Kidney (tissue), 14 donors: ENCODE results near the gene TNFRSF1B. TPM values are rescaled to one million over a fixed set of nuclear protein-coding genes. Genes with fewer than 3 reads are reported as not detected.

ENCODE experiments used
- DNase-seq, 5 donors: peaks; one replicate each; pipeline ENCODE4 v3.0.0-alpha.2; 2013 to 2020
- FAIRE-seq: peaks from 2 replicates; lab custom pipeline; 2012; peaks lifted over from hg19 to GRCh38; lab: Jason Lieb, UNC
- H3K27ac ChIP-seq, 2 donors: one replicate each; pipeline ENCODE4 v1.7.0; 2013; ENCODE audit warnings: low read depth in 2 of 2, low read length in 2 of 2, inconsistent platforms in 1 of 2
- H3K27me3 ChIP-seq: one replicate; pipeline ENCODE4 v1.7.1; 2013; ENCODE audit warnings: low read length, inconsistent platforms; ENCODE audit not compliant: control insufficient read depth, insufficient read depth
- H3K36me3 ChIP-seq, 3 donors: one replicate each; pipeline versions ENCODE4 v1.7.0 to v1.7.1; 2013; ENCODE audit warnings: low read length in 3 of 3, control low read depth in 1 of 3, inconsistent platforms in 1 of 3; ENCODE audit not compliant: insufficient read depth in 3 of 3, control insufficient read depth in 2 of 3
- H3K4me1 ChIP-seq, 3 donors: one replicate each; pipeline versions ENCODE4 v1.7.0 to v1.7.1; 2013; ENCODE audit warnings: low read length in 3 of 3, inconsistent platforms in 1 of 3, low read depth in 1 of 3; ENCODE audit not compliant: control insufficient read depth in 2 of 3, insufficient read depth in 2 of 3
- H3K4me3 ChIP-seq, 3 donors: one replicate each; pipeline versions ENCODE4 v1.7.0 to v1.8.1; 2013; ENCODE audit warnings: low read length in 3 of 3, control low read depth in 1 of 3, inconsistent platforms in 1 of 3
- H3K9ac ChIP-seq, 3 donors: one replicate each; pipeline versions ENCODE4 v1.7.0 to v1.7.1; 2013; ENCODE audit warnings: low read length in 3 of 3, control low read depth in 1 of 3, inconsistent platforms in 1 of 3
- H3K9me3 ChIP-seq, 3 donors: one replicate each; pipeline versions ENCODE4 v1.7.0 to v1.7.1; 2013; ENCODE audit warnings: low read length in 3 of 3, control low read depth in 1 of 3, inconsistent platforms in 1 of 3; ENCODE audit not compliant: control insufficient read depth in 2 of 3, insufficient read depth in 1 of 3
- intact Hi-C: fragments of 100-400 bp; cut with DNase I; formaldehyde crosslinking; loops from one replicate; pipeline ENCODE4 v1.11.1; 2022
- polyA plus RNA-seq: library from polyadenylated mRNA; stranded (reverse); fragments of 350-450 nt; fragmentation: Illumina TruSeq; extraction: RNeasy Lipid Tissue Mini Kit (QIAGEN cat#74804); gene quantifications from one replicate; pipeline ENCODE4 v1.2.3, GENCODE V29; 2014; ENCODE audit warnings: low read depth, low replicate concordance; ENCODE audit not compliant: insufficient read depth
- total RNA-seq: library from RNA; stranded (reverse); fragmentation: NEBNext Ultra II Directional; extraction: Animal tissue kit (Norgen Biotek cat#: 25700); gene quantifications from one replicate; pipeline ENCODE4 v1.2.1, GENCODE V29; 2021
- TF ChIP-seq, protein P1 (sequence below): IDR thresholded peaks from 3 replicates; pipeline ENCODE4 v1.5.1; 2012; ENCODE audit warnings: mild to moderate bottlenecking, moderate library complexity, borderline replicate concordance; ENCODE audit not compliant: insufficient read depth; ENCODE audit errors: extremely low read depth
- donor health status: control.
- donor health status: control.
- donor health status: control.
- donor health status: control.
- donor health status: control.
- donor health status: DM: yes; HTN: yes; CAD: no.
- donor health status: Normal renal cell carcinoma (clear cell type).

The TNFRSF1B gene
- total and polyA plus RNA-seq, 2 donors from 2014 or later: 7.7 to 47.1 TPM

DNA sequence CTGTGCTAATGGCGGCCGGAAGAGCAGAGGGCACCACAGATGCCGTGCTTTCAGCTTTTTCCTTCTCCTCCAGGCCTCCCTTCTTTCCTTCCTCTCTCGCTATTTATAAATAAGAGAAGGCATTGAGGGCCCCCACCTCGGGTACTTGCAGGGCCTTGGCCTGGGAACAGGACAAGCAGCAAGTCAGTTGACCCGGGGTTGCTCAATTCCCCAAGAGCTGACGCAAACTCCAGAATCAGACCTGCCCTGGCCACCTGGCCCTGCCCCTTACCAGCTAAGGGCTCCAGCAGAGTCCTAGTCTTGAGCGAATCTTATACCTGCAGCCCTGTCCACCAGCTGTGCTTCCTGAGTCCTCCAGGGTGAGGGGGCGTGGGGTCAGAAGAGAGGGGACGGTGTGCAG lies 13.5 kb downstream of the TNFRSF1B start:
- no peaks in the 10 kb centered on the region for H3K27me3 ChIP-seq
- DNase-seq (no peak), FAIRE-seq (no peak)
- H3K27ac ChIP-seq: peak overlapping the region in 1 of 2 donors; percentile 53
- intact Hi-C loops: no loop called here
- no peak overlapping the region for H3K4me3 ChIP-seq
- peaks cover 0 to 31% (median 0%) of the 10 kb centered on the region in 3 donors for H3K4me1 ChIP-seq
- H3K36me3 ChIP-seq: no peaks in the 10 kb centered on the region
- no peak overlapping the region for H3K9ac ChIP-seq
- H3K9me3 ChIP-seq: no peaks in the 10 kb centered on the region
- TF ChIP-seq, protein P1, sequence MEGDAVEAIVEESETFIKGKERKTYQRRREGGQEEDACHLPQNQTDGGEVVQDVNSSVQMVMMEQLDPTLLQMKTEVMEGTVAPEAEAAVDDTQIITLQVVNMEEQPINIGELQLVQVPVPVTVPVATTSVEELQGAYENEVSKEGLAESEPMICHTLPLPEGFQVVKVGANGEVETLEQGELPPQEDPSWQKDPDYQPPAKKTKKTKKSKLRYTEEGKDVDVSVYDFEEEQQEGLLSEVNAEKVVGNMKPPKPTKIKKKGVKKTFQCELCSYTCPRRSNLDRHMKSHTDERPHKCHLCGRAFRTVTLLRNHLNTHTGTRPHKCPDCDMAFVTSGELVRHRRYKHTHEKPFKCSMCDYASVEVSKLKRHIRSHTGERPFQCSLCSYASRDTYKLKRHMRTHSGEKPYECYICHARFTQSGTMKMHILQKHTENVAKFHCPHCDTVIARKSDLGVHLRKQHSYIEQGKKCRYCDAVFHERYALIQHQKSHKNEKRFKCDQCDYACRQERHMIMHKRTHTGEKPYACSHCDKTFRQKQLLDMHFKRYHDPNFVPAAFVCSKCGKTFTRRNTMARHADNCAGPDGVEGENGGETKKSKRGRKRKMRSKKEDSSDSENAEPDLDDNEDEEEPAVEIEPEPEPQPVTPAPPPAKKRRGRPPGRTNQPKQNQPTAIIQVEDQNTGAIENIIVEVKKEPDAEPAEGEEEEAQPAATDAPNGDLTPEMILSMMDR: no peak

- Histone ChIP-seq H3K27ac (peak overlapping the region in 1 of 2 donors; percentile 53), H3K27me3 (no peaks in the 10 kb centered on the region), H3K9me3 (no peaks in the 10 kb centered on the region), H3K4me1 (peaks cover 0 to 33% (median 0%) of the 10 kb centered on the region in 3 donors), H3K4me3 (no peak overlapping the region), H3K36me3 (no peaks in the 10 kb centered on the region), H3K9ac (no peak overlapping the region)
- intact Hi-C loops: no loop called here
- TF ChIP-seq, protein P1: no peak
- no peak for DNase-seq
- FAIRE-seq: no peak
Observed at GRCh38 chr1:12180903-12181302, 14.1 kb downstream of the TNFRSF1B start.

DNA sequence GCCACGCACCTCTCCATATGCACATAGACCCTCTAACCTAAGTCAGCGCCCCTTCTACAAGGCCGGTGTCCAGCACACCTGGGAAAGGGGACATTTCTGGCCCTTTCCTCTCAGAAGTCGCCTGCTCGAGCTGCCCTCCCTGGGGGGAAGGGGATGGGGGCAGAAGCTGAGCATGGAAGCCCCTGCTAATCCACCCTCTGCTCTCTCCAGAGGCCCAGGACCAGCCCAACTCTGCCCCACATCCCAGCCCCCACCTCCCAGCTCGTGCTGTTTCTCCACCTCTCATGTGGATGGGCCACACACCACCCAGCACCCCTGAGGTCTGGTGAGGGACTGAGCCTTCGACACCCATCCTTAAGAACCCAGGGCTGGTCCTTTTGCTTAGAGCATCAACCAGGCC lies 14.8 kb downstream of the TNFRSF1B start:
- H3K4me1 ChIP-seq: peaks cover 0 to 39% (median 0%) of the 10 kb centered on the region in 3 donors
- TF ChIP-seq, protein P1: no peak
- H3K9me3 ChIP-seq: no peaks in the 10 kb centered on the region

More for the DNA sequence above, 14.8 kb downstream of the TNFRSF1B start:
- Histone ChIP-seq H3K27ac (no peak overlapping the region), H3K27me3 (no peaks in the 10 kb centered on the region), H3K4me3 (no peak overlapping the region), H3K36me3 (no peaks in the 10 kb centered on the region), H3K9ac (no peak overlapping the region)
- FAIRE-seq (no peak), DNase-seq (no peak)
- intact Hi-C loops: no loop called here
